GM19240 (cell line): ENCODE data around the gene PARD3.
"Not testable (repeated sequence)": the region's sequence is repeated elsewhere in the genome, so short reads cannot be mapped to it uniquely, and the experiment has no call there.

ENCODE experiments used
- DNase-seq: peaks from one replicate; pipeline ENCODE4 v3.0.0; 2011; ENCODE audit warnings: low spot score; ENCODE audit not compliant: insufficient read length

Gene PARD3

GRCh38 chr10:34430685-34431084 lies 384.4 kb downstream of the PARD3 start:
- no peak for DNase-seq

- DNase-seq, result no peak
These were observed 386.6 kb downstream of the PARD3 start for GRCh38 chr10:34428501-34428900.

- DNase-seq, result no peak
These were observed 387.2 kb downstream of the PARD3 start for GRCh38 chr10:34427911-34428216.

- DNase-seq, result not testable (repeated sequence)
These were observed 387.8 kb downstream of the PARD3 start for GRCh38 chr10:34427158-34427910.

GRCh38 chr10:34426538-34427157 lies 388.4 kb downstream of the PARD3 start:
- not testable (repeated sequence) for DNase-seq

GRCh38 chr10:34426041-34426440 lies 389.1 kb downstream of the PARD3 start:
- no peak for DNase-seq

- no peak for DNase-seq
These were observed 391.1 kb downstream of the PARD3 start for GRCh38 chr10:34423673-34424625.

GRCh38 chr10:34420795-34421194 lies 394.3 kb downstream of the PARD3 start:
- DNase-seq, result no peak

- DNase-seq, result no peak
These were observed 394.8 kb downstream of the PARD3 start for GRCh38 chr10:34420273-34420672.

- no peak for DNase-seq
These were observed 400.1 kb downstream of the PARD3 start for GRCh38 chr10:34415039-34415438.

GRCh38 chr10:34413756-34414587 lies 401.1 kb downstream of the PARD3 start:
- no peak for DNase-seq

GRCh38 chr10:34413214-34413613 lies 401.9 kb downstream of the PARD3 start:
- DNase-seq, result no peak

- DNase-seq, result no peak
These were observed 406.1 kb downstream of the PARD3 start for GRCh38 chr10:34408956-34409355.

- no peak for DNase-seq
These were observed 406.7 kb downstream of the PARD3 start for GRCh38 chr10:34408381-34408780.

GRCh38 chr10:34407324-34407805 lies 407.7 kb downstream of the PARD3 start:
- no peak for DNase-seq

GRCh38 chr10:34406463-34407323 lies 408.4 kb downstream of the PARD3 start:
- no peak for DNase-seq

- no peak for DNase-seq
These were observed 409.3 kb downstream of the PARD3 start for GRCh38 chr10:34405611-34406462.

- DNase-seq, result no peak
These were observed 411.6 kb downstream of the PARD3 start for GRCh38 chr10:34403512-34403911.

- DNase-seq, result no peak
These were observed 415.0 kb downstream of the PARD3 start for GRCh38 chr10:34400075-34400474.
